Stomach smooth muscle (tissue), 2 donors: ENCODE data around the gene SUN2.

Source experiments
- H3K27ac ChIP-seq: one replicate; pipeline ENCODE4 v1.7.0; 2013; ENCODE audit warnings: mild to moderate bottlenecking, low read length, inconsistent platforms
- H3K27me3 ChIP-seq, 2 donors: one replicate each; pipeline ENCODE4 v1.7.0; 2013; ENCODE audit warnings: low read length in 2 of 2; ENCODE audit not compliant: insufficient read depth in 2 of 2, control insufficient read depth in 1 of 2
- H3K36me3 ChIP-seq, 2 donors: one replicate each; pipeline ENCODE4 v1.7.0; 2013; ENCODE audit warnings: low read length in 2 of 2; ENCODE audit not compliant: control insufficient read depth in 2 of 2, insufficient read depth in 2 of 2
- H3K4me1 ChIP-seq: one replicate; pipeline ENCODE4 v1.7.0; 2013; ENCODE audit warnings: low read length; ENCODE audit not compliant: control insufficient read depth, insufficient read depth
- H3K4me3 ChIP-seq, 2 donors: one replicate each; pipeline ENCODE4 v1.7.0; 2013; ENCODE audit warnings: low read length in 2 of 2
- H3K9ac ChIP-seq, 2 donors: one replicate each; pipeline ENCODE4 v1.7.0; 2013; ENCODE audit warnings: low read length in 2 of 2, mild to moderate bottlenecking in 1 of 2
- H3K9me3 ChIP-seq, 2 donors: one replicate each; pipeline ENCODE4 v1.7.0; 2013; ENCODE audit warnings: low read length in 2 of 2; ENCODE audit not compliant: control insufficient read depth in 2 of 2
- donor health status: healthy.
- donor health status: Pancreatic carcinoma.

Gene SUN2

DNA sequence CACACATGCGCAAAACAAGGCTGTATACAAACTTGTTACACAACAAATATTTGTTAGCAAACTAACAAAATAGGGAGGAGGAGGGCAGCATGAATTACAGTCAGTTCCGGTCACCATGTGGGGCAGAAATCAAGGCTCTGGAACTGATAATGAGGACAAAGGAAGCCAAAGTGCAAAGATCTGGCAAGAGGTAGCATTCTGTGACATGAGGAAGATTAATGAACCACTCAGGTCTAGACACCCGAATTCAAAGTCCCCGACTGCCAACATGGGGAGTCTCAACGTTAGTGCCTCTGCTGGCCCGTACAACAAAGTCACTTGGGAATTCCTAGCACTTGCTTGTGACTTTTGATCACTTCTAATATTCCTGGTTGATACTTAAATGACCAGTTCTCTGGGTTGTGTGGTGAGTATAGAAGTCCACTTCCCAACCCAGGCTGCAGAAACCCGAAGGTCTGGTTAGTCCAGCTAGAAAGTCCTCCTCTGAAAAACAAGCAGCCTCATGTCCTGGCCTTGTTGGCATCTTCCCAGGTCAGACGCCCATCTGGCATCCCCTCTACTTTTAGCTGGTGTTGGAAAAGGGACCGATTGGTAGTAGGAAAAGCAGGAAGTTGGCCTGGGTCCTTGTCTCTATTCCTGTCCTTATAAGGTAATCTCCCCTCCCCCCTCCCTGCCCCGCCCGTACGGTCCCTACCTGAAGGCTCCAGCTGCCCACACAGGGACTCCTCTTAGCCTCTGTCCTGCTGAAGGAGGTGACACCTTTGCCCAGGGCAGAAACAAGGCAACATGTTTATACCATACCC, 1.6 kb downstream of the SUN2 start:
- H3K4me3 ChIP-seq: peak overlapping the region; percentile 84
- peaks cover 29% of the 10 kb centered on the region for H3K4me1 ChIP-seq
- peak overlapping the region; percentile 84 to 88 for H3K9ac ChIP-seq
- H3K9me3 ChIP-seq: no peaks in the 10 kb centered on the region
- no peaks in the 10 kb centered on the region for H3K27me3 ChIP-seq
- peaks cover 31 to 35% of the 10 kb centered on the region in 2 donors for H3K36me3 ChIP-seq
- H3K27ac ChIP-seq: peak overlapping the region; percentile 92

- Histone ChIP-seq H3K9ac (no peak overlapping the region), H3K27ac (no peak overlapping the region), H3K4me3 (no peak overlapping the region), H3K36me3 (peaks cover 42 to 47% of the 10 kb centered on the region in 2 donors), H3K9me3 (no peaks in the 10 kb centered on the region), H3K4me1 (peaks cover 26% of the 10 kb centered on the region), H3K27me3 (no peaks in the 10 kb centered on the region)
These were observed 4.1 kb downstream of the SUN2 start for GRCh38 chr22:38751422-38752346.

GRCh38 chr22:38751066-38751421, 4.8 kb downstream of the SUN2 start:
- no peak overlapping the region for H3K9ac ChIP-seq
- H3K4me1 ChIP-seq: peaks cover 19% of the 10 kb centered on the region
- H3K27ac ChIP-seq: no peak overlapping the region
- peaks cover 46 to 52% of the 10 kb centered on the region in 2 donors for H3K36me3 ChIP-seq
- H3K4me3 ChIP-seq: no peak overlapping the region
- no peaks in the 10 kb centered on the region for H3K27me3 ChIP-seq
- H3K9me3 ChIP-seq: no peaks in the 10 kb centered on the region

- peaks cover 50 to 56% of the 10 kb centered on the region in 2 donors for H3K36me3 ChIP-seq
- H3K27ac ChIP-seq: no peak overlapping the region
- no peak overlapping the region for H3K9ac ChIP-seq
- H3K4me3 ChIP-seq: no peak overlapping the region
- peaks cover 19% of the 10 kb centered on the region for H3K4me1 ChIP-seq
- no peaks in the 10 kb centered on the region for H3K27me3 ChIP-seq
- no peaks in the 10 kb centered on the region for H3K9me3 ChIP-seq
These were observed 5.2 kb downstream of the SUN2 start for GRCh38 chr22:38750638-38751037.

GRCh38 chr22:38750104-38750503, 5.7 kb downstream of the SUN2 start:
- H3K36me3 ChIP-seq: peaks cover 55 to 61% of the 10 kb centered on the region in 2 donors
- no peak overlapping the region for H3K27ac ChIP-seq
- no peak overlapping the region for H3K4me3 ChIP-seq
- peaks cover 19% of the 10 kb centered on the region for H3K4me1 ChIP-seq
- no peaks in the 10 kb centered on the region for H3K27me3 ChIP-seq
- no peaks in the 10 kb centered on the region for H3K9me3 ChIP-seq
- no peak overlapping the region for H3K9ac ChIP-seq

GRCh38 chr22:38748487-38749136, 7.2 kb downstream of the SUN2 start:
- Histone ChIP-seq H3K4me3 (no peak overlapping the region), H3K27ac (no peak overlapping the region), H3K4me1 (peaks cover 7% of the 10 kb centered on the region), H3K9me3 (no peaks in the 10 kb centered on the region), H3K36me3 (peaks cover 62 to 70% of the 10 kb centered on the region in 2 donors), H3K9ac (peak overlapping the region in 1 of 2 donors; percentile 5), H3K27me3 (no peaks in the 10 kb centered on the region)

GRCh38 chr22:38745676-38746460, 9.9 kb downstream of the SUN2 start:
- Histone ChIP-seq H3K27ac (no peak overlapping the region), H3K9me3 (no peaks in the 10 kb centered on the region), H3K9ac (no peak overlapping the region), H3K4me3 (no peak overlapping the region), H3K27me3 (no peaks in the 10 kb centered on the region), H3K36me3 (peaks cover 71 to 73% of the 10 kb centered on the region in 2 donors), H3K4me1 (no peaks in the 10 kb centered on the region)

GRCh38 chr22:38744981-38745380, 10.8 kb downstream of the SUN2 start:
- no peaks in the 10 kb centered on the region for H3K9me3 ChIP-seq
- H3K27me3 ChIP-seq: no peaks in the 10 kb centered on the region
- H3K4me3 ChIP-seq: no peak overlapping the region
- H3K27ac ChIP-seq: no peak overlapping the region
- no peaks in the 10 kb centered on the region for H3K4me1 ChIP-seq
- H3K36me3 ChIP-seq: peaks cover 69 to 71% of the 10 kb centered on the region in 2 donors
- no peak overlapping the region for H3K9ac ChIP-seq

- Histone ChIP-seq H3K9me3 (no peaks in the 10 kb centered on the region), H3K27me3 (no peaks in the 10 kb centered on the region), H3K27ac (no peak overlapping the region), H3K4me3 (no peak overlapping the region), H3K4me1 (no peaks in the 10 kb centered on the region), H3K36me3 (peaks cover 74 to 79% of the 10 kb centered on the region in 2 donors), H3K9ac (no peak overlapping the region)
These were observed 13.4 kb downstream of the SUN2 start for GRCh38 chr22:38742176-38742942.
